HepG2 (cell line): ENCODE data around the gene MAPK7. TPM values are rescaled to one million over a fixed set of nuclear protein-coding genes. Genes with fewer than 3 reads are reported as not detected.

Experiments
- CREM ChIP-seq, 2 experiments: sonication (generic) in 1 of 2; formaldehyde crosslinking in 1 of 2; IDR thresholded peaks; 2 replicates each; pipeline versions ENCODE4 v1.4.0 to v1.6.1; 2016 to 2020; ENCODE audit warnings: antibody characterized with exemption in 1 of 2, mild to moderate bottlenecking in 1 of 2, missing genetic modification reagents in 1 of 2
- NR1H2 ChIP-seq: sonication (generic); formaldehyde crosslinking; IDR thresholded peaks from 2 replicates; pipeline ENCODE4 v1.8.1; 2022; ENCODE audit warnings: low read depth, missing genetic modification reagents, borderline replicate concordance
- STAT5B ChIP-seq: sonication (generic); formaldehyde crosslinking; IDR thresholded peaks from 2 replicates; pipeline ENCODE4 v1.4.0; 2020; ENCODE audit warnings: missing genetic modification reagents
- YY1 ChIP-seq: IDR thresholded peaks from 2 replicates; pipeline ENCODE4 v1.6.1; 2011; ENCODE audit warnings: low read length, low read depth, moderate library complexity, mild to moderate bottlenecking; ENCODE audit not compliant: insufficient read depth, insufficient replicate concordance
- ZNF292 ChIP-seq: sonication (generic); formaldehyde crosslinking; IDR thresholded peaks from 2 replicates; pipeline ENCODE4 v1.8.1; 2022; ENCODE audit warnings: mild to moderate bottlenecking, low read depth, missing genetic modification reagents, borderline replicate concordance
- ZNF333 ChIP-seq: sonication (generic); formaldehyde crosslinking; IDR thresholded peaks from 2 replicates; pipeline ENCODE4 v1.4.0; 2020; ENCODE audit warnings: mild to moderate bottlenecking, missing genetic modification reagents, borderline replicate concordance
- ZNF891 ChIP-seq: sonication (generic); formaldehyde crosslinking; IDR thresholded peaks from 2 replicates; pipeline ENCODE4 v1.5.0; 2020; ENCODE audit warnings: mild to moderate bottlenecking, missing genetic modification reagents
- ZZZ3 ChIP-seq: sonication (generic); formaldehyde crosslinking; IDR thresholded peaks from 2 replicates; pipeline ENCODE4 v1.4.0; 2020; ENCODE audit warnings: missing genetic modification reagents, mild to moderate bottlenecking, borderline replicate concordance
- polyA plus RNA-seq, 8 experiments: library from polyadenylated mRNA; depleted of rRNA in 3 of 8; stranded (reverse) in 7 of 8; unstranded in 1 of 8; fragments of >200 nt; fragmentation: Illumina TruSeq in 4 of 8; extraction: Trizol in 4 of 8; gene quantifications; 2 replicates each; pipeline versions ENCODE4 v1.2.1 to v1.2.3, GENCODE V29; 2011 to 2016; ENCODE audit warnings: low read depth in 4 of 8, missing spikeins in 1 of 8, mixed read lengths in 1 of 8; ENCODE audit not compliant: insufficient read depth in 1 of 8
- total RNA-seq, 5 experiments: library from RNA; depleted of rRNA; stranded (reverse); fragments of >200 nt; fragmentation: Illumina TruSeq; extraction: Trizol; gene quantifications; 2 replicates each; pipeline ENCODE4 v1.2.3, GENCODE V29; 2016; ENCODE audit warnings: low read depth in 1 of 5
- TF ChIP-seq, protein P1 (sequence below): sonication (generic); formaldehyde crosslinking; IDR thresholded peaks from 2 replicates; pipeline ENCODE4 v1.4.0; 2020; ENCODE audit warnings: missing genetic modification reagents; ENCODE audit errors: not compliant biosample characterization
- TF ChIP-seq, protein P2 (sequence below): sonication (generic); formaldehyde crosslinking; IDR thresholded peaks from 2 replicates; pipeline ENCODE4 v1.8.1; 2023; ENCODE audit warnings: mild to moderate bottlenecking, missing genetic modification reagents
- TF ChIP-seq, protein P3 (sequence below): sonication (generic); formaldehyde crosslinking; IDR thresholded peaks from 2 replicates; pipeline ENCODE4 v1.8.1; 2023; ENCODE audit warnings: mild to moderate bottlenecking, missing genetic modification reagents
- TF ChIP-seq, protein P4 (sequence below): sonication (generic); formaldehyde crosslinking; IDR thresholded peaks from 2 replicates; pipeline ENCODE4 v1.9.0; 2022; ENCODE audit warnings: low read depth, missing genetic modification reagents
- TF ChIP-seq, protein P5 (sequence below): sonication (generic); formaldehyde crosslinking; conservative IDR thresholded peaks from 2 replicates; pipeline ENCODE4 v1.4.0; 2020; ENCODE audit warnings: missing genetic modification reagents
- TF ChIP-seq, protein P6 (sequence below): sonication (generic); formaldehyde crosslinking; IDR thresholded peaks from 2 replicates; pipeline ENCODE4 v1.5.0; 2020; ENCODE audit warnings: mild to moderate bottlenecking, missing genetic modification reagents
- TF ChIP-seq, protein P7 (sequence below): sonication (generic); formaldehyde crosslinking; IDR thresholded peaks from 2 replicates; pipeline ENCODE4 v1.4.0; 2020; ENCODE audit warnings: missing genetic modification reagents

Gene MAPK7
- total and polyA plus RNA-seq, 2 of the 13 experiments (the other 11 are each of a cell fraction or from before 2014, with no cell fraction given) = 2.9 to 5.9 TPM

DNA sequence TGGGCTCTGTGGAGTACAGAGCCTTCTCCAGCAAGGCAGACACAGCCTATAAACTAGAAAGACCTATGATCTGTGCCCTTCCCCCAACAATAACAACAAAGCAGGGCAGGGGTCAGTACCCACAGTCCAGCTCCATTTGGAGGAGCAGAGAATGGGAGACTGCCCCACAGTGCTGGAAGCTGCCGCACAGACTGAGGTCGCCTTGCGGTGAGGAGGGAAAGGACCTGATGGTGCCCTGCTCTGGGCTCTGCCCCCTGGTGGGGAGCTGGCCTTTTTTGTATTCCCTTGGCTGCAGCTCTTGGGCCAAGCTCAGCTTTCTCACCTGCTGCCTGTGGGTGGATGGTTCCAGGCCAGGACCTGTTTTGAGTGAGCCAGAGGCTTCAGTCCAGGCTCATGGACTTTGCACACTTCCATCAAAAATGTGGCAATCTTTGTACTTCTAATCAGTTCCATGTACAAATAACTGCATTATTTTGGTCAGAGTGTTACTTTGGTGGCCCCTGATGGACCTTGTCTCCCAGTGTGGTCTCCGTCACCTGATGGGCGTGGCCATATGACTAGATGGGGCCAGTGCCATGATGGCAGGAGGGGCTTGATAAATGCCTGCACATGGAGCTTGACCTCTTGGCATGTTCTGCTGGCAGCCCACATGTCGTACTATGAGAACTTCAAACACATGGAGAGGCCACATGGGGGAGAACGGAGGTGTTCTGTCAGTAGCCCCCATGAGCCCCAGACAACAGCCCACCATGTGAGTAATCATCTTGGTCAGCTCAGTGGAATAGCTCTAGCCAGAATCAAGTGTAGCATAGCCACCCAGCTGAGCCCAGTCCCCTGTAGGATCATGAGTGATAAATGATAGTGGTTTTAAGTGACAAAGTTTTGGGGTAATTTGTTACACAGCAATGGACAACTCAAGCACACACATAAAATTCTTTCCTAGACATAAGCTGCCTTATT, 40.0 kb upstream of the MAPK7 start (continued):
- TF ChIP-seq CREM (IDR thresholded peaks at IDR 0.05) = peak; percentile 55; the same call in 1 of the 2 replicates
- TF ChIP-seq CREM (CRISPR knock-in tag; IDR thresholded peaks at IDR 0.05) = no peak
- TF ChIP-seq, protein P1, sequence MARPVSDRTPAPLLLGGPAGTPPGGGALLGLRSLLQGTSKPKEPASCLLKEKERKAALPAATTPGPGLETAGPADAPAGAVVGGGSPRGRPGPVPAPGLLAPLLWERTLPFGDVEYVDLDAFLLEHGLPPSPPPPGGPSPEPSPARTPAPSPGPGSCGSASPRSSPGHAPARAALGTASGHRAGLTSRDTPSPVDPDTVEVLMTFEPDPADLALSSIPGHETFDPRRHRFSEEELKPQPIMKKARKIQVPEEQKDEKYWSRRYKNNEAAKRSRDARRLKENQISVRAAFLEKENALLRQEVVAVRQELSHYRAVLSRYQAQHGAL (CRISPR knock-in tag) = peak; percentile 57
- peak; percentile 90; the same call in 1 of the 2 replicates for TF ChIP-seq ZNF292
- TF ChIP-seq, protein P2, sequence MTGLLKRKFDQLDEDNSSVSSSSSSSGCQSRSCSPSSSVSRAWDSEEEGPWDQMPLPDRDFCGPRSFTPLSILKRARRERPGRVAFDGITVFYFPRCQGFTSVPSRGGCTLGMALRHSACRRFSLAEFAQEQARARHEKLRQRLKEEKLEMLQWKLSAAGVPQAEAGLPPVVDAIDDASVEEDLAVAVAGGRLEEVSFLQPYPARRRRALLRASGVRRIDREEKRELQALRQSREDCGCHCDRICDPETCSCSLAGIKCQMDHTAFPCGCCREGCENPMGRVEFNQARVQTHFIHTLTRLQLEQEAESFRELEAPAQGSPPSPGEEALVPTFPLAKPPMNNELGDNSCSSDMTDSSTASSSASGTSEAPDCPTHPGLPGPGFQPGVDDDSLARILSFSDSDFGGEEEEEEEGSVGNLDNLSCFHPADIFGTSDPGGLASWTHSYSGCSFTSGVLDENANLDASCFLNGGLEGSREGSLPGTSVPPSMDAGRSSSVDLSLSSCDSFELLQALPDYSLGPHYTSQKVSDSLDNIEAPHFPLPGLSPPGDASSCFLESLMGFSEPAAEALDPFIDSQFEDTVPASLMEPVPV (CRISPR knock-in tag) = 0 out of 2 replicates have a peak, but pooled peaks have one; percentile 65
- TF ChIP-seq, protein P3, sequence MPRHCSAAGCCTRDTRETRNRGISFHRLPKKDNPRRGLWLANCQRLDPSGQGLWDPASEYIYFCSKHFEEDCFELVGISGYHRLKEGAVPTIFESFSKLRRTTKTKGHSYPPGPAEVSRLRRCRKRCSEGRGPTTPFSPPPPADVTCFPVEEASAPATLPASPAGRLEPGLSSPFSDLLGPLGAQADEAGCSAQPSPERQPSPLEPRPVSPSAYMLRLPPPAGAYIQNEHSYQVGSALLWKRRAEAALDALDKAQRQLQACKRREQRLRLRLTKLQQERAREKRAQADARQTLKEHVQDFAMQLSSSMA (CRISPR knock-in tag) = no peak
- TF ChIP-seq ZNF891 (CRISPR knock-in tag) = 0 out of 2 replicates have a peak, but pooled peaks have one; percentile 34
- TF ChIP-seq, protein P4, sequence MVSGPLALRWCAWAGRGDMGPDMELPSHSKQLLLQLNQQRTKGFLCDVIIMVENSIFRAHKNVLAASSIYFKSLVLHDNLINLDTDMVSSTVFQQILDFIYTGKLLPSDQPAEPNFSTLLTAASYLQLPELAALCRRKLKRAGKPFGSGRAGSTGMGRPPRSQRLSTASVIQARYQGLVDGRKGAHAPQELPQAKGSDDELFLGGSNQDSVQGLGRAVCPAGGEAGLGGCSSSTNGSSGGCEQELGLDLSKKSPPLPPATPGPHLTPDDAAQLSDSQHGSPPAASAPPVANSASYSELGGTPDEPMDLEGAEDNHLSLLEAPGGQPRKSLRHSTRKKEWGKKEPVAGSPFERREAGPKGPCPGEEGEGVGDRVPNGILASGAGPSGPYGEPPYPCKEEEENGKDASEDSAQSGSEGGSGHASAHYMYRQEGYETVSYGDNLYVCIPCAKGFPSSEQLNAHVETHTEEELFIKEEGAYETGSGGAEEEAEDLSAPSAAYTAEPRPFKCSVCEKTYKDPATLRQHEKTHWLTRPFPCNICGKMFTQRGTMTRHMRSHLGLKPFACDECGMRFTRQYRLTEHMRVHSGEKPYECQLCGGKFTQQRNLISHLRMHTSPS = no peak
- TF ChIP-seq, protein P5, sequence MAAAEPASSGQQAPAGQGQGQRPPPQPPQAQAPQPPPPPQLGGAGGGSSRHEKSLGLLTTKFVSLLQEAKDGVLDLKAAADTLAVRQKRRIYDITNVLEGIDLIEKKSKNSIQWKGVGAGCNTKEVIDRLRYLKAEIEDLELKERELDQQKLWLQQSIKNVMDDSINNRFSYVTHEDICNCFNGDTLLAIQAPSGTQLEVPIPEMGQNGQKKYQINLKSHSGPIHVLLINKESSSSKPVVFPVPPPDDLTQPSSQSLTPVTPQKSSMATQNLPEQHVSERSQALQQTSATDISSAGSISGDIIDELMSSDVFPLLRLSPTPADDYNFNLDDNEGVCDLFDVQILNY (CRISPR knock-in tag) = no peak
- TF ChIP-seq ZNF333 = no peak
- TF ChIP-seq, protein P6, sequence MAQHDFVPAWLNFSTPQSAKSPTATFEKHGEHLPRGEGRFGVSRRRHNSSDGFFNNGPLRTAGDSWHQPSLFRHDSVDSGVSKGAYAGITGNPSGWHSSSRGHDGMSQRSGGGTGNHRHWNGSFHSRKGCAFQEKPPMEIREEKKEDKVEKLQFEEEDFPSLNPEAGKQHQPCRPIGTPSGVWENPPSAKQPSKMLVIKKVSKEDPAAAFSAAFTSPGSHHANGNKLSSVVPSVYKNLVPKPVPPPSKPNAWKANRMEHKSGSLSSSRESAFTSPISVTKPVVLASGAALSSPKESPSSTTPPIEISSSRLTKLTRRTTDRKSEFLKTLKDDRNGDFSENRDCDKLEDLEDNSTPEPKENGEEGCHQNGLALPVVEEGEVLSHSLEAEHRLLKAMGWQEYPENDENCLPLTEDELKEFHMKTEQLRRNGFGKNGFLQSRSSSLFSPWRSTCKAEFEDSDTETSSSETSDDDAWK (CRISPR knock-in tag) = no peak
- no peak for TF ChIP-seq ZZZ3 (CRISPR knock-in tag)
- peak; percentile 60 for TF ChIP-seq YY1
- no peak for TF ChIP-seq STAT5B (CRISPR knock-in tag)
- 0 out of 2 replicates have a peak, but pooled peaks have one; percentile 36 for TF ChIP-seq NR1H2
- TF ChIP-seq, protein P7, sequence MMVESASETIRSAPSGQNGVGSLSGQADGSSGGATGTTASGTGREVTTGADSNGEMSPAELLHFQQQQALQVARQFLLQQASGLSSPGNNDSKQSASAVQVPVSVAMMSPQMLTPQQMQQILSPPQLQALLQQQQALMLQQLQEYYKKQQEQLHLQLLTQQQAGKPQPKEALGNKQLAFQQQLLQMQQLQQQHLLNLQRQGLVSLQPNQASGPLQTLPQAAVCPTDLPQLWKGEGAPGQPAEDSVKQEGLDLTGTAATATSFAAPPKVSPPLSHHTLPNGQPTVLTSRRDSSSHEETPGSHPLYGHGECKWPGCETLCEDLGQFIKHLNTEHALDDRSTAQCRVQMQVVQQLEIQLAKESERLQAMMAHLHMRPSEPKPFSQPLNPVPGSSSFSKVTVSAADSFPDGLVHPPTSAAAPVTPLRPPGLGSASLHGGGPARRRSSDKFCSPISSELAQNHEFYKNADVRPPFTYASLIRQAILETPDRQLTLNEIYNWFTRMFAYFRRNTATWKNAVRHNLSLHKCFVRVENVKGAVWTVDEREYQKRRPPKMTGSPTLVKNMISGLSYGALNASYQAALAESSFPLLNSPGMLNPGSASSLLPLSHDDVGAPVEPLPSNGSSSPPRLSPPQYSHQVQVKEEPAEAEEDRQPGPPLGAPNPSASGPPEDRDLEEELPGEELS (CRISPR knock-in tag) = peak; percentile 63
